ENCODE results near the gene GSPT1. TPM values are rescaled to one million over a fixed set of nuclear protein-coding genes. Genes with fewer than 3 reads are reported as not detected.

The GSPT1 gene
- polyA plus RNA-seq, 1 experiment, result 139 TPM

- peak; percentile 23 for DNase-seq (ENCODE audit: low read depth, low spot score)
- no peak for TF ChIP-seq CTCF (IDR thresholded peaks at IDR 0.05; ENCODE audit: low read depth, low read length)
- Histone ChIP-seq H3K9me3 (ENCODE audit: control insufficient read depth, insufficient read depth, low read length) (no peaks in the 10 kb centered on the region), H3K4me3 (ENCODE audit: low read depth, low read length) (no peak overlapping the region), H3K27me3 (ENCODE audit: control insufficient read depth, insufficient read depth, low read length) (no peaks in the 10 kb centered on the region), H3K27ac (ENCODE audit: low read depth, low read length) (no peak overlapping the region)
- ChIA-PET POLR2A (no interaction called here), CTCF (interaction anchor here (1.7 kb wide), 1 partner anchor 158 kb away, joined by 7 read pairs; no protein-coding TSS in a partner anchor)
Observed at GRCh38 chr16:11909653-11910545, 5.9 kb downstream of the GSPT1 start.

GRCh38 chr16:11907160-11907970, 8.4 kb downstream of the GSPT1 start:
- POLR2A ChIA-PET, result no interaction called here
- no peaks in the 10 kb centered on the region for H3K27me3 ChIP-seq (ENCODE audit: control insufficient read depth, insufficient read depth, low read length)
- no peak overlapping the region for H3K27ac ChIP-seq (ENCODE audit: low read depth, low read length)
- CTCF ChIA-PET, result interaction anchor here (2.0 kb wide), 1 partner anchor 160 kb away, joined by 15 read pairs; no protein-coding TSS in a partner anchor
- no peak overlapping the region for H3K4me3 ChIP-seq (ENCODE audit: low read depth, low read length)
- TF ChIP-seq CTCF (IDR thresholded peaks at IDR 0.05; ENCODE audit: low read depth, low read length), result no peak
- no peak for DNase-seq (ENCODE audit: low read depth, low spot score)
- H3K9me3 ChIP-seq (ENCODE audit: control insufficient read depth, insufficient read depth, low read length), result no peaks in the 10 kb centered on the region

- ChIA-PET CTCF (no interaction called here), POLR2A (no interaction called here)
Observed at GRCh38 chr16:11903906-11904305, 11.8 kb downstream of the GSPT1 start.

GRCh38 chr16:11901091-11901490, 14.7 kb downstream of the GSPT1 start:
- no peak overlapping the region for H3K4me3 ChIP-seq (ENCODE audit: low read depth, low read length)
- DNase-seq (ENCODE audit: low read depth, low spot score), result no peak
- ChIA-PET CTCF (interaction anchor here (1.8 kb wide), 1 partner anchor 167 kb away, joined by 10 read pairs; no protein-coding TSS in a partner anchor), POLR2A (no interaction called here)
- no peak overlapping the region for H3K27ac ChIP-seq (ENCODE audit: low read depth, low read length)
- H3K9me3 ChIP-seq (ENCODE audit: control insufficient read depth, insufficient read depth, low read length), result no peaks in the 10 kb centered on the region
- no peak for TF ChIP-seq CTCF (IDR thresholded peaks at IDR 0.05; ENCODE audit: low read depth, low read length)
- H3K27me3 ChIP-seq (ENCODE audit: control insufficient read depth, insufficient read depth, low read length), result no peaks in the 10 kb centered on the region

More at GRCh38 chr16:11903906-11904305, 11.8 kb downstream of the GSPT1 start:
- no peak for DNase-seq (ENCODE audit: low read depth, low spot score)
- H3K4me3 ChIP-seq (ENCODE audit: low read depth, low read length), result no peak overlapping the region
- no peak overlapping the region for H3K27ac ChIP-seq (ENCODE audit: low read depth, low read length)
- no peak for TF ChIP-seq CTCF (IDR thresholded peaks at IDR 0.05; ENCODE audit: low read depth, low read length)
- H3K27me3 ChIP-seq (ENCODE audit: control insufficient read depth, insufficient read depth, low read length), result no peaks in the 10 kb centered on the region
- H3K9me3 ChIP-seq (ENCODE audit: control insufficient read depth, insufficient read depth, low read length), result no peaks in the 10 kb centered on the region
